ENCODE results near the gene SLC5A10.
"Not testable (repeated sequence)": the region's sequence is repeated elsewhere in the genome, so short reads cannot be mapped to it uniquely, and the experiment has no call there.

GRCh38 chr17:19032377-19032988 is 80.5 kb downstream of the SLC5A10 start:
- not testable (repeated sequence) for TF ChIP-seq CTCF (IDR thresholded peaks at IDR 0.05; ENCODE audit: insufficient read depth, low read length); POLR2AphosphoS5 (IDR thresholded peaks at IDR 0.05; ENCODE audit: low read depth); SPI1 (IDR thresholded peaks at IDR 0.05; ENCODE audit: borderline replicate concordance, low read depth)
- TF ChIP-seq, protein P1, sequence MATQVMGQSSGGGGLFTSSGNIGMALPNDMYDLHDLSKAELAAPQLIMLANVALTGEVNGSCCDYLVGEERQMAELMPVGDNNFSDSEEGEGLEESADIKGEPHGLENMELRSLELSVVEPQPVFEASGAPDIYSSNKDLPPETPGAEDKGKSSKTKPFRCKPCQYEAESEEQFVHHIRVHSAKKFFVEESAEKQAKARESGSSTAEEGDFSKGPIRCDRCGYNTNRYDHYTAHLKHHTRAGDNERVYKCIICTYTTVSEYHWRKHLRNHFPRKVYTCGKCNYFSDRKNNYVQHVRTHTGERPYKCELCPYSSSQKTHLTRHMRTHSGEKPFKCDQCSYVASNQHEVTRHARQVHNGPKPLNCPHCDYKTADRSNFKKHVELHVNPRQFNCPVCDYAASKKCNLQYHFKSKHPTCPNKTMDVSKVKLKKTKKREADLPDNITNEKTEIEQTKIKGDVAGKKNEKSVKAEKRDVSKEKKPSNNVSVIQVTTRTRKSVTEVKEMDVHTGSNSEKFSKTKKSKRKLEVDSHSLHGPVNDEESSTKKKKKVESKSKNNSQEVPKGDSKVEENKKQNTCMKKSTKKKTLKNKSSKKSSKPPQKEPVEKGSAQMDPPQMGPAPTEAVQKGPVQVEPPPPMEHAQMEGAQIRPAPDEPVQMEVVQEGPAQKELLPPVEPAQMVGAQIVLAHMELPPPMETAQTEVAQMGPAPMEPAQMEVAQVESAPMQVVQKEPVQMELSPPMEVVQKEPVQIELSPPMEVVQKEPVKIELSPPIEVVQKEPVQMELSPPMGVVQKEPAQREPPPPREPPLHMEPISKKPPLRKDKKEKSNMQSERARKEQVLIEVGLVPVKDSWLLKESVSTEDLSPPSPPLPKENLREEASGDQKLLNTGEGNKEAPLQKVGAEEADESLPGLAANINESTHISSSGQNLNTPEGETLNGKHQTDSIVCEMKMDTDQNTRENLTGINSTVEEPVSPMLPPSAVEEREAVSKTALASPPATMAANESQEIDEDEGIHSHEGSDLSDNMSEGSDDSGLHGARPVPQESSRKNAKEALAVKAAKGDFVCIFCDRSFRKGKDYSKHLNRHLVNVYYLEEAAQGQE (IDR thresholded peaks at IDR 0.05; ENCODE audit: insufficient replicate concordance, low read depth), result not testable (repeated sequence)
